ENCODE data around the gene ALDH16A1.

The ALDH16A1 gene

DNA sequence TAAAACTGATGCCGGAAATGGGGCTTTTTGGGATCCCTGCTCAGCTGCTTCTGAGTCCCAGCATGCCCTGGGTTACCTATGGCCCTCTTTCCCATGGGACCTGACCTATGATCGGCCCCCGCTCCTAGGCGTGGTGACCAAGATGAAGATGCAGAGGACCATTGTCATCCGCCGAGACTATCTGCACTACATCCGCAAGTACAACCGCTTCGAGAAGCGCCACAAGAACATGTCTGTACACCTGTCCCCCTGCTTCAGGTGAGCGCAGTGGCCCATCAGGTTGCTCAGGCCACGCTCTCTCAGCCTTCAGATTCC, 44.7 kb downstream of the ALDH16A1 start:
- H3K27ac ChIP-seq (replicated peaks), result no peak overlapping the region; the same call in 1 of the 2 replicates

GRCh38 chr19:49498475-49498874, 45.5 kb downstream of the ALDH16A1 start:
- Histone ChIP-seq H3K27ac (replicated peaks) (no peak overlapping the region), H3K4me3 (replicated peaks; ENCODE audit: insufficient read depth, low read length) (peak overlapping the region; percentile 20), H3K27me3 (ENCODE audit: insufficient read depth, poor library complexity, severe bottlenecking) (no peaks in the 10 kb centered on the region)
- peak; percentile 38; the same call in 1 of the 2 replicates for TF ChIP-seq POLR2AphosphoS5 (IDR thresholded peaks at IDR 0.05; ENCODE audit: low read depth)
- no peak for TF ChIP-seq SPI1 (IDR thresholded peaks at IDR 0.05; ENCODE audit: borderline replicate concordance, low read depth)
- no peak for DNase-seq (ENCODE audit: low read depth in 1 of 2, low spot score in 1 of 2)

More for the DNA sequence above, 44.7 kb downstream of the ALDH16A1 start:
- Histone ChIP-seq H3K27me3 (ENCODE audit: insufficient read depth, poor library complexity, severe bottlenecking) (no peaks in the 10 kb centered on the region), H3K4me3 (replicated peaks; ENCODE audit: insufficient read depth, low read length) (peak overlapping the region; percentile 81)
- TF ChIP-seq, protein P1, sequence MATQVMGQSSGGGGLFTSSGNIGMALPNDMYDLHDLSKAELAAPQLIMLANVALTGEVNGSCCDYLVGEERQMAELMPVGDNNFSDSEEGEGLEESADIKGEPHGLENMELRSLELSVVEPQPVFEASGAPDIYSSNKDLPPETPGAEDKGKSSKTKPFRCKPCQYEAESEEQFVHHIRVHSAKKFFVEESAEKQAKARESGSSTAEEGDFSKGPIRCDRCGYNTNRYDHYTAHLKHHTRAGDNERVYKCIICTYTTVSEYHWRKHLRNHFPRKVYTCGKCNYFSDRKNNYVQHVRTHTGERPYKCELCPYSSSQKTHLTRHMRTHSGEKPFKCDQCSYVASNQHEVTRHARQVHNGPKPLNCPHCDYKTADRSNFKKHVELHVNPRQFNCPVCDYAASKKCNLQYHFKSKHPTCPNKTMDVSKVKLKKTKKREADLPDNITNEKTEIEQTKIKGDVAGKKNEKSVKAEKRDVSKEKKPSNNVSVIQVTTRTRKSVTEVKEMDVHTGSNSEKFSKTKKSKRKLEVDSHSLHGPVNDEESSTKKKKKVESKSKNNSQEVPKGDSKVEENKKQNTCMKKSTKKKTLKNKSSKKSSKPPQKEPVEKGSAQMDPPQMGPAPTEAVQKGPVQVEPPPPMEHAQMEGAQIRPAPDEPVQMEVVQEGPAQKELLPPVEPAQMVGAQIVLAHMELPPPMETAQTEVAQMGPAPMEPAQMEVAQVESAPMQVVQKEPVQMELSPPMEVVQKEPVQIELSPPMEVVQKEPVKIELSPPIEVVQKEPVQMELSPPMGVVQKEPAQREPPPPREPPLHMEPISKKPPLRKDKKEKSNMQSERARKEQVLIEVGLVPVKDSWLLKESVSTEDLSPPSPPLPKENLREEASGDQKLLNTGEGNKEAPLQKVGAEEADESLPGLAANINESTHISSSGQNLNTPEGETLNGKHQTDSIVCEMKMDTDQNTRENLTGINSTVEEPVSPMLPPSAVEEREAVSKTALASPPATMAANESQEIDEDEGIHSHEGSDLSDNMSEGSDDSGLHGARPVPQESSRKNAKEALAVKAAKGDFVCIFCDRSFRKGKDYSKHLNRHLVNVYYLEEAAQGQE (IDR thresholded peaks at IDR 0.05; ENCODE audit: insufficient replicate concordance, low read depth), result no peak
- TF ChIP-seq GABPA (IDR thresholded peaks at IDR 0.05; ENCODE audit: low read depth) (no peak), SPI1 (IDR thresholded peaks at IDR 0.05; ENCODE audit: borderline replicate concordance, low read depth) (no peak), POLR2AphosphoS5 (IDR thresholded peaks at IDR 0.05; ENCODE audit: low read depth) (no peak)
- no peak for DNase-seq (ENCODE audit: low read depth in 1 of 2, low spot score in 1 of 2)

DNA sequence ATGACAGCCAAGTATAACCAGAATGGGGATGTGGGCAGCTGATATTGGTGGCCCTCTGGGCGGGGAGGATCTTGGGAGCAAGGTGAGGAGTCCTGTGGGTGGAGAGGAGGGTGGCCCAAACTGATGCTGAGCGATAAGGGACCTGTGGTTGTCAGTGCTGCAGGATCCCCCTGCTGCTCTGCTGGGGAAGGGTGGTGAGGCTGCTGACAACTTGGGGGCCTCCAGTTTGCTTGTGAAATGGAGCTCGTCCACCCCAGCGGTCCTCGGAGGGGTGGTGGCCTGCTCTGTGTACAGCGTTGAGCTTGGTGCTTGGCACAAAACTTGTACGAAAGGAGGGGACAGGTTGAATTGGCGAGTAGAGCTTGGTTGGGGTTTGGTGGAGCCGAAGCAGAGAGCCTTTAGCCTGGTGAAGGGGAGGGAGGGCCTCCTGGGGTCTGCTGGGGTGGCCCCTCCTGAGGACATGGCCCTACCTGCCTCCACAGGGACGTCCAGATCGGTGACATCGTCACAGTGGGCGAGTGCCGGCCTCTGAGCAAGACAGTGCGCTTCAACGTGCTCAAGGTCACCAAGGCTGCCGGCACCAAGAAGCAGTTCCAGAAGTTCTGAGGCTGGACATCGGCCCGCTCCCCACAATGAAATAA, 46.1 kb downstream of the ALDH16A1 start:
- H3K27ac ChIP-seq (replicated peaks), result no peak overlapping the region
- DNase-seq (ENCODE audit: low read depth in 1 of 2, low spot score in 1 of 2), result no peak
- no peak for TF ChIP-seq POLR2AphosphoS5 (IDR thresholded peaks at IDR 0.05; ENCODE audit: low read depth)
- TF ChIP-seq CTCF (IDR thresholded peaks at IDR 0.05; ENCODE audit: insufficient read depth, low read length), result no peak
- no peak for TF ChIP-seq SPI1 (IDR thresholded peaks at IDR 0.05; ENCODE audit: borderline replicate concordance, low read depth)
- TF ChIP-seq GABPA (IDR thresholded peaks at IDR 0.05; ENCODE audit: low read depth), result no peak
- TF ChIP-seq, protein P1 (IDR thresholded peaks at IDR 0.05; ENCODE audit: insufficient replicate concordance, low read depth), result no peak
- H3K4me3 ChIP-seq (replicated peaks; ENCODE audit: insufficient read depth, low read length), result peak overlapping the region; percentile 20; the same call in 1 of the 2 replicates
- H3K27me3 ChIP-seq (ENCODE audit: insufficient read depth, poor library complexity, severe bottlenecking), result no peaks in the 10 kb centered on the region

DNA sequence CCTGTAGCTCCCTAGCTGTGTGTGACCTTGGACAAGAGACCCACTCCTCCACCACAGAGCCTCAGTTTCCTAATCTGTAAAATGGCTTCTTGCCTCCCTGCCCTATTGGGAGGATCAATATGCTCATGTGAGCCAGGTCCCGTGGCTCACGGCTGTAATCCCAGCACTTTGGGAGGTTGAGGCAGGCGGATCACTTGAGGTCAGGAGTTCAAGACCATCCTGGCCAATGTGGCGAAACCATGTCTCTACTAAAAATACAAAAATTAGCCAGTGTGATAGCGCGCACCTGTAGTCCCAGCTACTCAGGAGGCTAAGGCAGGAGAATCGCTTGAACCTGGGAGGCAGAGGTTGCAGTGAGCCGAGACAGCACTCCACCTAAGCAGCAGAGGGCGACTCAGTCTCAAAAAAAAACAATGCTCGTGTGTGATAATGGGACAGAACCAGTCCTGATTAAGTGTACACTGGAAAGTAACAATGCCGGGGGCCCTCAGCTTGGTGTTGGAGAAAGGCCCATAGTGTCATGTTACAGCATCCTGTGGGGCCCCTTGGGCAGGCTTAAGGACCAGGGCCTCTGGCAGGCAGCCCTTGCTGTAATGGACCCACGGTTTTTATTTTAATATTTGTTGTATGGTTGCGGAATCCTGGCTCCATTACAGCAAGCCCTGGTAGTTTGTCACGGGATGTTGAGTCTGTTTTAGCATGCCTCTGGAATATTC, 50.0 kb downstream of the ALDH16A1 start:
- peak in 1 of 2 experiments; percentile 45 for DNase-seq (ENCODE audit: low read depth in 1 of 2, low spot score in 1 of 2)
- Histone ChIP-seq H3K27ac (replicated peaks) (no peak overlapping the region), H3K4me3 (replicated peaks; ENCODE audit: insufficient read depth, low read length) (no peak overlapping the region), H3K27me3 (ENCODE audit: insufficient read depth, poor library complexity, severe bottlenecking) (no peaks in the 10 kb centered on the region)
- TF ChIP-seq SPI1 (IDR thresholded peaks at IDR 0.05; ENCODE audit: borderline replicate concordance, low read depth) (no peak), CTCF (IDR thresholded peaks at IDR 0.05; ENCODE audit: insufficient read depth, low read length) (peak; percentile 32)

Data from HL-60 (cell line).